Neuronal stem cell (in vitro differentiated cells): ENCODE measurements around the gene ANKS1A.

ENCODE experiments used
- DNase-seq: peaks from one replicate; pipeline ENCODE4 v3.0.0-alpha.2; 2013; ENCODE audit warnings: low spot score
- H2AFZ ChIP-seq: one replicate; pipeline ENCODE4 v1.6.1; 2013; ENCODE audit warnings: mild to moderate bottlenecking, low read length, inconsistent platforms
- H2AK5ac ChIP-seq: 2 replicates; pipeline ENCODE4 v1.6.1; 2013; ENCODE audit warnings: low read depth, mild to moderate bottlenecking, inconsistent platforms, low read length, moderate library complexity, mixed read lengths
- H2BK120ac ChIP-seq: 2 replicates; pipeline ENCODE4 v1.6.1; 2013; ENCODE audit warnings: low read depth, mild to moderate bottlenecking, inconsistent platforms, low read length, moderate library complexity, mixed read lengths
- H2BK12ac ChIP-seq: one replicate; pipeline ENCODE4 v1.6.1; 2013; ENCODE audit warnings: low read length, inconsistent platforms
- H2BK15ac ChIP-seq: 2 replicates; pipeline ENCODE4 v1.6.1; 2013; ENCODE audit warnings: mild to moderate bottlenecking, low read length, inconsistent platforms, mixed read lengths
- H2BK5ac ChIP-seq: one replicate; pipeline ENCODE4 v1.6.1; 2013; ENCODE audit warnings: inconsistent platforms, mild to moderate bottlenecking, low read length, moderate library complexity
- H3K14ac ChIP-seq: one replicate; pipeline ENCODE4 v1.6.1; 2013; ENCODE audit warnings: low read length, inconsistent platforms
- H3K18ac ChIP-seq: 2 replicates; pipeline ENCODE4 v1.6.1; 2013; ENCODE audit warnings: low read length, inconsistent platforms
- H3K23ac ChIP-seq: 2 replicates; pipeline ENCODE4 v1.6.1; 2013; ENCODE audit warnings: low read depth, mild to moderate bottlenecking, mixed read lengths, low read length, inconsistent platforms; ENCODE audit not compliant: poor library complexity
- H3K27ac ChIP-seq: replicated peaks from 3 replicates; pipeline ENCODE4 v1.5.1; 2013; ENCODE audit warnings: low read length, inconsistent platforms
- H3K27me3 ChIP-seq, 3 experiments: 2 replicates each; pipeline ENCODE4 v1.6.1; 2013; ENCODE audit warnings: low read length in 3 of 3, mild to moderate bottlenecking in 2 of 3, inconsistent platforms in 1 of 3, low read depth in 1 of 3, mixed read lengths in 1 of 3, moderate library complexity in 1 of 3; ENCODE audit not compliant: control insufficient read depth in 3 of 3, insufficient read depth in 3 of 3
- H3K36me3 ChIP-seq, 2 donors: replicated peaks in 1 of 2; 2 replicates each; pipeline ENCODE4 v1.6.1; 2013; ENCODE audit warnings: low read length in 2 of 2; ENCODE audit not compliant: control insufficient read depth in 2 of 2, insufficient read depth in 2 of 2
- H3K4ac ChIP-seq: 2 replicates; pipeline ENCODE4 v1.6.1; 2013; ENCODE audit warnings: inconsistent platforms, mild to moderate bottlenecking, low read length, moderate library complexity
- H3K4me1 ChIP-seq, 2 donors: 1 replicate in 1 of 2; 2 replicates in 1 of 2; pipeline ENCODE4 v1.6.1; 2013; ENCODE audit warnings: low read length in 2 of 2, low read depth in 1 of 2; ENCODE audit not compliant: control insufficient read depth in 2 of 2, insufficient read depth in 1 of 2
- H3K4me2 ChIP-seq: one replicate; pipeline ENCODE4 v1.6.1; 2013; ENCODE audit warnings: mild to moderate bottlenecking, low read length, inconsistent platforms; ENCODE audit not compliant: insufficient read depth, poor library complexity, severe bottlenecking
- H3K4me3 ChIP-seq, 2 donors: 2 replicates each; pipeline ENCODE4 v1.5.1; 2013; ENCODE audit warnings: low read length in 2 of 2, mild to moderate bottlenecking in 2 of 2, inconsistent platforms in 1 of 2, moderate library complexity in 1 of 2
- H3K79me1 ChIP-seq: one replicate; pipeline ENCODE4 v1.6.1; 2013; ENCODE audit warnings: low read depth, mild to moderate bottlenecking, inconsistent platforms, low read length, moderate library complexity
- H3K9ac ChIP-seq: one replicate; pipeline ENCODE4 v1.6.1; 2013; ENCODE audit warnings: mild to moderate bottlenecking, low read depth, low read length, inconsistent platforms; ENCODE audit not compliant: poor library complexity
- H3K9me3 ChIP-seq, 2 donors: replicated peaks in 1 of 2; 2 replicates each; pipeline versions ENCODE3 to v1.6.1; 2013; ENCODE audit warnings: low read length in 2 of 2, mild to moderate bottlenecking in 2 of 2, inconsistent platforms in 1 of 2, low read depth in 1 of 2, mixed read lengths in 1 of 2, moderate library complexity in 1 of 2; ENCODE audit not compliant: control insufficient read depth in 2 of 2, insufficient read depth in 1 of 2
- H4K8ac ChIP-seq: one replicate; pipeline ENCODE4 v1.6.1; 2013; ENCODE audit warnings: low read depth, mild to moderate bottlenecking, inconsistent platforms, low read length, moderate library complexity
- H4K91ac ChIP-seq: one replicate; pipeline ENCODE4 v1.6.1; 2013; ENCODE audit warnings: low read length, low read depth, mild to moderate bottlenecking, inconsistent platforms; ENCODE audit not compliant: poor library complexity
- WGBS, 2 donors: extraction: QIAGEN DNeasy Blood & Tissue Kit; methylation state at CpG; one replicate each; pipeline ENCODE4 v1.1.7; 2013; ENCODE audit warnings: missing lambda C conversion rate in 2 of 2, mixed read lengths in 1 of 2; ENCODE audit not compliant: insufficient read length in 2 of 2, insufficient replicate concordance in 1 of 2; ENCODE audit errors: extremely low coverage in 2 of 2; 5-methylcytosine and 5-hydroxymethylcytosine counted together

The ANKS1A gene

DNA sequence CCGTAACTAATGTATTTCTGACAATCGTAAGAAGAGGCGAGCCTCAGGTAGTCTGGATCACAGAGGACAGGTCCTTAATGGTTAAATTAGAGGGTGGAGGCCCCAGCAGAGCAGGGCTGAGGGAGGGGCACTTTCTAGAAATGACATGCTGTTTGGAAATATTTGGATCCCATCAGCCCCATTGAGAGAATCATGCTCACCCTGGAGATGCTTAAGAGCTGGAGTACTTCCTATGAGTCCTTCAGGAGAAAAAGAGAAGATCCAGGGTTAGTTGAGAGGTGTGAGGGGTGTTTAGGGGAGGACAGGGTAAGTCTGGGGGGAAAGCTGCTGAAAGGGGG, 129.1 kb downstream of the ANKS1A start:
- Histone ChIP-seq H3K4ac (no peak overlapping the region), H3K14ac (no peak overlapping the region), H3K18ac (no peak overlapping the region), H3K9me3 (no peaks in the 10 kb centered on the region), H2BK120ac (no peak overlapping the region), H3K9ac (no peak overlapping the region), H3K79me1 (no peaks in the 10 kb centered on the region), H3K23ac (no peak overlapping the region), H2AK5ac (no peak overlapping the region), H3K4me2 (no peak overlapping the region), H3K27ac (no peak overlapping the region), H2AFZ (no peak overlapping the region), H4K8ac (no peak overlapping the region), H3K36me3 (peaks cover 5 to 27% of the 10 kb centered on the region in 2 donors), H3K4me3 (no peak overlapping the region), H2BK5ac (no peak overlapping the region), H2BK12ac (no peak overlapping the region), H2BK15ac (no peak overlapping the region), H3K4me1 (peaks cover 2 to 18% of the 10 kb centered on the region in 2 donors), H4K91ac (no peak overlapping the region), H3K27me3 (no peaks in the 10 kb centered on the region)
- whole genome bisulfite sequencing, 2 donors, result no CpG with 5 or more reads among the region's 3 CpGs
- no peak for DNase-seq

DNA sequence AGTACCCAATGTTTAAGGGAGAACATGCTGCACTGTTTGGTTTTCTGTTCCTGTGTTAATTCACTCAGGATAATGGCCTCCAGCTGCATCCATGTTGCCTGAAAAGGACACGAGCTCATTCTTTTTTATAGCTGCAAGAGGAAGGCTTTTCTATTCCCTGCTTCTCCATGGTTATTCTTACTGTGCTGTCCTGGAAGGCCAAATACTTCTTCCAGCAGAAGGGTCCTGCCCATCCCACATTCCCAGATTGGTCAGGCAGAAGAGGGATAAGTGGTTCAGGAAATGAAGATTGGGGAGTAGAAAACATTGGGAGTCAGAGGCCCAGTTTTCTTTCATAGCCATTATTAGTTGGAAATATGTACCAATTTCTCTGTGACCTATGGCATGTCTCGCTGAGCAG, 129.7 kb downstream of the ANKS1A start:
- no CpG with 5 or more reads among the region's 2 CpGs for WGBS, 2 donors

DNA sequence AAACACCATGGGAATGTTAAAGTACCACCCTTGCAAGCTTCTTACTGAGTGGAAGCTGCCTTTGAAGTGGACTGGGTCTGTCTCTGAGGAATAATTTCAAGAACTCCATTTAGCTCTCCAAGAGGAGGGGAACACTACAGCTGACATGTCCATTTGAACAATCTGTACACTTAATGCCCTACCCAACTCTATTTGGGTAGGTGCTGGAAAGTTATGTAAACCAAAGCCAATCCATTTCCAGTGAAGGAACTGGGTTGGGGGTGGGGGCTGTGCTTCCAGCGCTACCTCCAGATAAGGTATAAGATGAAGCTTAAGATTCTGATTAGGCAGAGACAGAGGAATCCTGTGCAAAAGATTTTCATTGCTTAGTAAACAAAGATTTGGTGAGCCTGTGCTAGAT, 130.1 kb downstream of the ANKS1A start:
- Histone ChIP-seq H4K91ac (no peak overlapping the region), H3K27me3 (no peaks in the 10 kb centered on the region), H3K4ac (no peak overlapping the region), H2BK12ac (no peak overlapping the region), H3K4me2 (no peak overlapping the region), H2AK5ac (no peak overlapping the region), H2BK5ac (no peak overlapping the region), H3K4me1 (peaks cover 4 to 21% of the 10 kb centered on the region in 2 donors), H3K9me3 (no peaks in the 10 kb centered on the region), H2BK120ac (no peak overlapping the region), H3K14ac (no peak overlapping the region), H3K27ac (no peak overlapping the region), H3K36me3 (peaks cover 5 to 27% of the 10 kb centered on the region in 2 donors), H2AFZ (no peak overlapping the region), H3K79me1 (no peaks in the 10 kb centered on the region), H3K4me3 (no peak overlapping the region), H3K23ac (no peak overlapping the region), H2BK15ac (no peak overlapping the region), H3K18ac (no peak overlapping the region), H4K8ac (no peak overlapping the region), H3K9ac (no peak overlapping the region)
- DNase-seq, result no peak
- no CpG with 5 or more reads among the region's 1 CpG for WGBS, 2 donors

More for the DNA sequence above, 129.7 kb downstream of the ANKS1A start:
- Histone ChIP-seq H2BK5ac (no peak overlapping the region), H2BK15ac (no peak overlapping the region), H3K4me3 (no peak overlapping the region), H2AK5ac (no peak overlapping the region), H2BK12ac (no peak overlapping the region), H3K4me2 (no peak overlapping the region), H4K8ac (no peak overlapping the region), H3K9ac (no peak overlapping the region), H3K27me3 (no peaks in the 10 kb centered on the region), H3K9me3 (no peaks in the 10 kb centered on the region), H2BK120ac (no peak overlapping the region), H3K14ac (no peak overlapping the region), H3K79me1 (no peaks in the 10 kb centered on the region), H4K91ac (no peak overlapping the region), H3K18ac (no peak overlapping the region), H2AFZ (no peak overlapping the region), H3K4me1 (peaks cover 2 to 18% of the 10 kb centered on the region in 2 donors), H3K36me3 (peaks cover 5 to 27% of the 10 kb centered on the region in 2 donors), H3K23ac (no peak overlapping the region), H3K4ac (no peak overlapping the region), H3K27ac (no peak overlapping the region)
- no peak for DNase-seq

DNA sequence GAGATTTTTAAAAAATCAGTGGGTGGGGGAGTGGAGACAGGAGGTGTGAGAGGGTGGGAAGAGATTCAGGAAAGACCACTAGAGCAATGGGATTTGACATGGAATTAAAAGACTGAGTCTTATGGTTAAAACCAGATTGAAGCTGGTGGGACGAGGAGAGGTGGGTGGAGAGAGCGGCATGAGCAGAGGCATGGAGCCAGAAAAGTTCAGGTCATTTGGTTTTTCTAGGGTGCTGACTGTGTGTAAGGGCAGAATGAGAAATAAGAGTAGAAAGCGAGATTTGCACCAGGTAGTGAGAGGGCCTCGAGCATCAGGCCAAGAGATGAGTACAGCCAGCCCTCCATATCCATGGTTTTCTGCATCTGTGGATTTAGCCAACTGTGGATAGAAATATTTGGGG, 130.8 kb downstream of the ANKS1A start:
- no CpG with 5 or more reads among the region's 4 CpGs for WGBS, 2 donors
- Histone ChIP-seq H3K4me1 (peaks cover 7 to 27% of the 10 kb centered on the region in 2 donors), H3K27ac (no peak overlapping the region), H3K9ac (no peak overlapping the region), H2AFZ (no peak overlapping the region), H4K91ac (no peak overlapping the region), H2BK15ac (no peak overlapping the region), H3K27me3 (no peaks in the 10 kb centered on the region), H3K18ac (no peak overlapping the region), H3K4me2 (no peak overlapping the region), H4K8ac (no peak overlapping the region), H2AK5ac (no peak overlapping the region), H2BK5ac (no peak overlapping the region), H3K4me3 (no peak overlapping the region), H3K14ac (no peak overlapping the region), H2BK12ac (no peak overlapping the region), H3K79me1 (no peaks in the 10 kb centered on the region), H3K23ac (no peak overlapping the region), H2BK120ac (no peak overlapping the region), H3K36me3 (peaks cover 5 to 27% of the 10 kb centered on the region in 2 donors), H3K4ac (no peak overlapping the region), H3K9me3 (no peaks in the 10 kb centered on the region)
- no peak for DNase-seq
